GM13976 (cell line): ENCODE measurements around the gene RASA1.
A peak's percentile ranks its signal among the peaks of the same experiment; 100 is the strongest.

Source experiments
- DNase-seq: peaks from one replicate; pipeline ENCODE4 v3.0.0; 2012; ENCODE audit warnings: low spot score
- in situ Hi-C: fragments of 300-500 bp; cut with MboI; formaldehyde crosslinking; loops from one replicate; pipeline ENCODE4 v1.12.0; 2022; ENCODE audit warnings: low sequenced_read_pairs, mixed read lengths, inconsistent platforms; ENCODE audit not compliant: unreplicated experiment
- TF ChIP-seq, protein P1 (sequence below): IDR thresholded peaks from 2 replicates; pipeline ENCODE4 v1.5.1; 2012; ENCODE audit warnings: borderline replicate concordance, mild to moderate bottlenecking; ENCODE audit not compliant: insufficient read depth; ENCODE audit errors: extremely low read depth, missing control alignments, control extremely low read depth

The RASA1 gene

DNA sequence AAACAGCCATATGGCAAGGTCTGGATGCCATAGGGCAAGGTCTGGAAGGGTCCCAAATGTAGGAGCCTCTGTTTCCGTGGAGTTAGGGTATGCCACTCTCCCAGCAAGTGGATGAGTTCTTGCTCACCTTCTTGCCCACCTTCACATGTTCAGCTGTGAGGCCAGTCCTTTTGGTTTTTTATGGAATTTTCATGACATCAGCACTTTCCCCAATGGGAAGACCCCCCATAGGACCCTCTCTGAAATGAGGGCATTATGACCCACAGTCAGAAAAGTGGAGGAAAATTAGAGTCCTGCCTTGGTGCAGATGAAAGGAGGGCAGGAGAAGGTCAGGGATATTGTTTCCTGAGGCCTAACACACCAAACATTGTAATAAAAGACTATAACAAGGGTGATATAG is 53.9 kb downstream of the RASA1 start:
- DNase-seq, result no peak
- TF ChIP-seq, protein P1, sequence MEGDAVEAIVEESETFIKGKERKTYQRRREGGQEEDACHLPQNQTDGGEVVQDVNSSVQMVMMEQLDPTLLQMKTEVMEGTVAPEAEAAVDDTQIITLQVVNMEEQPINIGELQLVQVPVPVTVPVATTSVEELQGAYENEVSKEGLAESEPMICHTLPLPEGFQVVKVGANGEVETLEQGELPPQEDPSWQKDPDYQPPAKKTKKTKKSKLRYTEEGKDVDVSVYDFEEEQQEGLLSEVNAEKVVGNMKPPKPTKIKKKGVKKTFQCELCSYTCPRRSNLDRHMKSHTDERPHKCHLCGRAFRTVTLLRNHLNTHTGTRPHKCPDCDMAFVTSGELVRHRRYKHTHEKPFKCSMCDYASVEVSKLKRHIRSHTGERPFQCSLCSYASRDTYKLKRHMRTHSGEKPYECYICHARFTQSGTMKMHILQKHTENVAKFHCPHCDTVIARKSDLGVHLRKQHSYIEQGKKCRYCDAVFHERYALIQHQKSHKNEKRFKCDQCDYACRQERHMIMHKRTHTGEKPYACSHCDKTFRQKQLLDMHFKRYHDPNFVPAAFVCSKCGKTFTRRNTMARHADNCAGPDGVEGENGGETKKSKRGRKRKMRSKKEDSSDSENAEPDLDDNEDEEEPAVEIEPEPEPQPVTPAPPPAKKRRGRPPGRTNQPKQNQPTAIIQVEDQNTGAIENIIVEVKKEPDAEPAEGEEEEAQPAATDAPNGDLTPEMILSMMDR, result no peak
- in situ Hi-C loops, result no loop called here

- DNase-seq, result no peak
- in situ Hi-C loops, result no loop called here
- TF ChIP-seq, protein P1, result no peak
Observed at GRCh38 chr5:87322381-87322780, 54.7 kb downstream of the RASA1 start.

GRCh38 chr5:87327998-87328397 is 60.3 kb downstream of the RASA1 start:
- in situ Hi-C loops, result no loop called here
- no peak for DNase-seq
- TF ChIP-seq, protein P1, result no peak

DNA sequence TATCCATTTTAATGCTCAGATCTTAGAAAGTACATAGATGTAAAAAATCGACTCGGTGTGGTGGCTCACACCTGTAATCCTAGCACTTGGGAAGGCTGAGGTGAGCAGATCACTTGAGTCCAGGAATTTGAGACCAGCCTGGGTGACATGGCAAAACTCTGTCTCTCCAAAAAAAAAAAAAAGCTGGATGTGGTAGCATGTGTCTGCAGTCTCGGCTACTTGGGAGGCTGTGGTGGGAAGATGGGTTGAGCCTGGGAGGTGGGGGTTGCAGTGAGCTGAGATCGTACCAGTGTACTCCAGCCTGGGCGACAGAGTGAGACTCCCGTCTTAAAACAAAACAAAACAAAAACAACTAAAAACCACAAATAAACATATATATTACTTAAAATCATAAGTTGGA is 61.4 kb downstream of the RASA1 start:
- TF ChIP-seq, protein P1, result no peak
- in situ Hi-C loops, result no loop called here
- no peak for DNase-seq

DNA sequence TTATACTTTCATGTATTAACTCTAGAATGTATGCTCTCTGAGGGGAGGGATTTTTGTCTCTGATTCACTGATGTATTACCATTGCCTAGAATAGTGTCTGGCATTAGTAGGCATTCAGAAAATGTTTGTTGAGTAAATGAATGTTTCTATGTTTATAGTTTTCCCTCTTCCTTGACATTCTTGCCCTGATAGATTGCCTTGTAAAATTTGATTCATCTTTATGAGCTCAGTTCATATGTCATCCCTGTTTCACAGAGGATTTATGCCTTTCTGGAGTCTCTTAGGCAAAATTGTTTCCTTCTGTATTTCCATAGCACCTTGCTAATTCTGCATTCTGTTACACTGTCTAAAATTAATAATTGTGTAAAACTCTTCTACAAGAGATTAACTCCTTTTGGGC is 72.3 kb downstream of the RASA1 start:
- in situ Hi-C loops, result loop anchor here (10.0 kb wide), 1 partner anchor 225 kb away; no protein-coding TSS in a partner anchor
- DNase-seq, result no peak
- TF ChIP-seq, protein P1, result no peak

DNA sequence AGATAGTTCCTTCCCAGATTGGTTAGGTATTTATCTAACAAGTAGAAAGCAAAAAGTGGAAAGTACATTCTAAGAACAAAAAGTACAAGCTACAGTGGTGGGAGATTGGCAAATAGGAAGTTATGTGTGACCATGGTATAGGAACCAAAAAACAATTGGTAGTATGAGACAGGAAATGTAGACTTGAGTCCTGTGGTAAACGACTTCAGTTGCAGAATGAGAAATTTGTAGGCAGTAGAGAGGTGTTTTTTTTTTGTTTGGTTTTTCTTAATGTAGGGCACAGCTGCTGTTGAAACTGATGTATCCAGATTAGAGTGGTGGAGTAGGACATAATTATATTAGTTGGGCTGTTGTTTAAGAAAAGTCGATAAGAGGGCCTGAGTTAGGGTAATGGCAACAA is 73.0 kb downstream of the RASA1 start:
- TF ChIP-seq, protein P1, result no peak
- in situ Hi-C loops, result loop anchor here (10.0 kb wide), 1 partner anchor 226 kb away; no protein-coding TSS in a partner anchor
- DNase-seq, result peak; percentile 14

GRCh38 chr5:87347272-87347671 is 79.6 kb downstream of the RASA1 start:
- TF ChIP-seq, protein P1, result no peak
- in situ Hi-C loops, result loop anchor here (10.0 kb wide), 1 partner anchor 232 kb away; no protein-coding TSS in a partner anchor
- DNase-seq, result no peak
